PC-9 (cell line): ENCODE measurements around the gene RELCH. TPM values are rescaled to one million over a fixed set of nuclear protein-coding genes. Genes with fewer than 3 reads are reported as not detected.

Experiments
- BruUV-seq: library from RNA; stranded (reverse); fragments of 400-500 nt; replicated peaks from 2 replicates; lab custom pipeline; 2021; lab: Mats Ljungman, UMichigan
- CTCF ChIA-PET: fragments of 300-600 bp; sonication (Branson Sonifier 250); formaldehyde crosslinking; loops from one replicate; lab custom pipeline; 2022; ENCODE audit warnings: antibody characterized with exemption; lab: Charles Lee
- POLR2A ChIA-PET: fragments of 300-600 bp; sonication (Branson Sonifier 250); formaldehyde crosslinking; loops from one replicate; lab custom pipeline; 2022; ENCODE audit warnings: antibody characterized with exemption; ENCODE audit not compliant: unreplicated experiment; lab: Charles Lee
- DNase-seq, 2 experiments: peaks; one replicate each; pipeline versions ENCODE4 v3.0.0 to v3.0.0-alpha.2; 2015 to 2022; ENCODE audit warnings: mixed read lengths in 1 of 2
- H2AFZ ChIP-seq: fragments of 200-600 bp; sonication (generic); 2 replicates; pipeline ENCODE4 v1.8.1; 2017; ENCODE audit warnings: antibody characterized with exemption
- H3F3A ChIP-seq: fragments of 200-600 bp; sonication (generic); 2 replicates; pipeline ENCODE4 v1.8.1; 2017; ENCODE audit warnings: antibody characterized with exemption, mild to moderate bottlenecking, low read depth; ENCODE audit not compliant: insufficient read depth
- H3K27ac ChIP-seq: fragments of 200-600 bp; sonication (generic); 2 replicates; pipeline ENCODE4 v1.6.1; 2016; ENCODE audit warnings: mixed run types
- H3K27me3 ChIP-seq: fragments of 200-600 bp; sonication (generic); 2 replicates; pipeline ENCODE4 v1.6.1; 2016; ENCODE audit warnings: low read depth, mixed run types; ENCODE audit not compliant: insufficient read depth
- H3K36me3 ChIP-seq: fragments of 200-600 bp; sonication (generic); 2 replicates; pipeline ENCODE4 v1.6.1; 2016; ENCODE audit warnings: low read depth, mixed run types
- H3K4me1 ChIP-seq: fragments of 200-600 bp; sonication (generic); replicated peaks from 2 replicates; pipeline ENCODE4 v1.6.1; 2016; ENCODE audit warnings: mixed run types; ENCODE audit not compliant: insufficient read depth
- H3K4me2 ChIP-seq: fragments of 200-600 bp; sonication (generic); 2 replicates; pipeline ENCODE4 v1.6.1; 2017; ENCODE audit warnings: mixed run types
- H3K4me3 ChIP-seq: fragments of 200-600 bp; sonication (generic); 2 replicates; pipeline ENCODE4 v1.6.1; 2016; ENCODE audit warnings: mixed run types
- H3K79me2 ChIP-seq: fragments of 200-600 bp; sonication (generic); 2 replicates; pipeline ENCODE4 v1.6.1; 2017; ENCODE audit warnings: low read depth, mixed run types
- H3K9me2 ChIP-seq: fragments of 200-600 bp; sonication (generic); 2 replicates; pipeline ENCODE4 v1.8.1; 2017; ENCODE audit warnings: mild to moderate bottlenecking; ENCODE audit not compliant: insufficient read depth
- H3K9me3 ChIP-seq: fragments of 200-600 bp; sonication (generic); 2 replicates; pipeline ENCODE4 v1.8.1; 2016; ENCODE audit warnings: low read depth; ENCODE audit not compliant: insufficient read depth
- H4K20me1 ChIP-seq: fragments of 200-600 bp; sonication (generic); 2 replicates; pipeline ENCODE4 v1.8.1; 2017; ENCODE audit not compliant: insufficient read depth
- CTCF ChIP-seq: fragments of 200-600 bp; sonication (generic); conservative IDR thresholded peaks from 2 replicates; pipeline ENCODE4 v1.6.1; 2017; ENCODE audit warnings: mixed run types, antibody characterized with exemption, mild to moderate bottlenecking, moderate library complexity
- EZH2 ChIP-seq: fragments of 200-600 bp; sonication (generic); IDR thresholded peaks from 2 replicates; pipeline ENCODE4 v1.8.0; 2017; ENCODE audit warnings: antibody characterized with exemption, low read depth
- intact Hi-C: fragments of 100-400 bp; cut with micrococcal nuclease; formaldehyde crosslinking; loops from one replicate; pipeline ENCODE4 v1.10.0; 2022; ENCODE audit not compliant: unreplicated experiment
- total RNA-seq: library from RNA; stranded (reverse); gene quantifications from 2 replicates; pipeline ENCODE4 v1.2.3, GENCODE V29; 2021

RELCH gene
- total RNA-seq, 1 experiment from 2014 or later: 20.1 TPM

- Histone ChIP-seq H3K79me2 (peaks cover 67% of the 10 kb centered on the region), H3K9me3 (no peaks in the 10 kb centered on the region), H3F3A (no peaks in the 10 kb centered on the region), H4K20me1 (no peaks in the 10 kb centered on the region), H3K27me3 (no peaks in the 10 kb centered on the region), H3K36me3 (peaks cover 6% of the 10 kb centered on the region; the same call in 1 of the 2 replicates), H3K27ac (no peak overlapping the region), H2AFZ (no peak overlapping the region), H3K9me2 (0 out of 2 replicates have a peak, but pooled peaks cover 2% of the 10 kb centered on the region), H3K4me1 (no peaks in the 10 kb centered on the region), H3K4me3 (no peak overlapping the region), H3K4me2 (no peak overlapping the region)
- BruUV-seq: no TSS peak
- intact Hi-C loops: no loop called here
- ChIA-PET POLR2A (no interaction called here), CTCF (no interaction called here)
- TF ChIP-seq CTCF (no peak), EZH2 (no peak)
- no peak for DNase-seq
Measured at GRCh38 chr18:62210138-62210537, 23.1 kb downstream of the RELCH start.

- no peak overlapping the region for H3K4me2 ChIP-seq
- H3K36me3 ChIP-seq: peaks cover 10% of the 10 kb centered on the region; the same call in 1 of the 2 replicates
- no peak overlapping the region for H3K27ac ChIP-seq
- H4K20me1 ChIP-seq: no peaks in the 10 kb centered on the region
- no peak overlapping the region for H3K4me3 ChIP-seq
- ChIA-PET POLR2A (no interaction called here), CTCF (no interaction called here)
- no peaks in the 10 kb centered on the region for H3K4me1 ChIP-seq
- H2AFZ ChIP-seq: no peak overlapping the region
- peaks cover 55% of the 10 kb centered on the region for H3K79me2 ChIP-seq
- no peaks in the 10 kb centered on the region for H3K27me3 ChIP-seq
- no TSS peak for BruUV-seq
- H3K9me2 ChIP-seq: no peaks in the 10 kb centered on the region
- DNase-seq: no peak
- TF ChIP-seq CTCF: no peak
- TF ChIP-seq EZH2: no peak
- intact Hi-C loops: no loop called here
- no peaks in the 10 kb centered on the region for H3F3A ChIP-seq
- no peaks in the 10 kb centered on the region for H3K9me3 ChIP-seq
Measured at GRCh38 chr18:62211325-62211828, 24.3 kb downstream of the RELCH start.

- intact Hi-C loops: no loop called here
- Histone ChIP-seq H3K9me3 (no peaks in the 10 kb centered on the region), H3K79me2 (peaks cover 26% of the 10 kb centered on the region), H3K27ac (no peak overlapping the region), H3K27me3 (no peaks in the 10 kb centered on the region), H3K4me2 (no peak overlapping the region), H3K4me1 (no peaks in the 10 kb centered on the region), H3K4me3 (no peak overlapping the region), H3F3A (no peaks in the 10 kb centered on the region), H2AFZ (no peak overlapping the region), H3K9me2 (no peaks in the 10 kb centered on the region), H3K36me3 (peaks cover 10% of the 10 kb centered on the region; the same call in 1 of the 2 replicates), H4K20me1 (no peaks in the 10 kb centered on the region; the same call in 1 of the 2 replicates)
- TF ChIP-seq EZH2 (no peak), CTCF (no peak)
- DNase-seq: no peak
- CTCF ChIA-PET: no interaction called here
- POLR2A ChIA-PET: no interaction called here
- BruUV-seq: no TSS peak
Measured at GRCh38 chr18:62214790-62215189, 27.7 kb downstream of the RELCH start.
